Endodermal cell (in vitro differentiated cells): Measurements from ENCODE around the gene CPED1. TPM values are rescaled to one million over a fixed set of nuclear protein-coding genes. Genes with fewer than 3 reads are reported as not detected.

Experiments used
- DNase-seq: peaks from one replicate; pipeline ENCODE4 v3.0.0-alpha.2; 2017
- H3K27ac ChIP-seq: 2 replicates; pipeline ENCODE4 v1.5.1; 2013; ENCODE audit warnings: mild to moderate bottlenecking, low read depth, low read length, moderate library complexity
- H3K27me3 ChIP-seq: 2 replicates; pipeline ENCODE4 v1.6.1; 2013; ENCODE audit warnings: mild to moderate bottlenecking, low read length, moderate library complexity; ENCODE audit not compliant: insufficient read depth, control insufficient read depth, poor library complexity, severe bottlenecking
- H3K36me3 ChIP-seq: 2 replicates; pipeline ENCODE4 v1.7.0; 2013; ENCODE audit warnings: mild to moderate bottlenecking, low read length, moderate library complexity; ENCODE audit not compliant: control insufficient read depth, insufficient read depth
- H3K4me1 ChIP-seq: one replicate; pipeline ENCODE4 v1.7.0; 2013; ENCODE audit warnings: low read length; ENCODE audit not compliant: control insufficient read depth, insufficient read depth
- H3K4me3 ChIP-seq: 2 replicates; pipeline ENCODE4 v1.5.1; 2013; ENCODE audit warnings: mild to moderate bottlenecking, low read length, moderate library complexity
- H3K9ac ChIP-seq: 2 replicates; pipeline ENCODE4 v1.6.1; 2013; ENCODE audit warnings: mild to moderate bottlenecking, low read length, moderate library complexity; ENCODE audit not compliant: poor library complexity, severe bottlenecking; ENCODE audit errors: extremely low read depth
- H3K9me3 ChIP-seq: 2 replicates; pipeline ENCODE4 v1.6.1; 2013; ENCODE audit warnings: mild to moderate bottlenecking, low read length, moderate library complexity; ENCODE audit not compliant: control insufficient read depth
- H3K27ac Mint-ChIP-seq: 2 replicates; pipeline ENCODE4 v1.8.0; 2020; ENCODE audit warnings: mixed read lengths
- H3K27me3 Mint-ChIP-seq: 2 replicates; pipeline ENCODE4 v1.8.0; 2021; ENCODE audit warnings: mild to moderate bottlenecking, mixed read lengths; ENCODE audit not compliant: insufficient read depth
- H3K36me3 Mint-ChIP-seq: 2 replicates; pipeline ENCODE4 v1.8.0; 2020; ENCODE audit warnings: low read depth, mixed read lengths
- H3K4me1 Mint-ChIP-seq: 2 replicates; pipeline ENCODE4 v1.8.0; 2020; ENCODE audit warnings: mixed read lengths
- H3K4me3 Mint-ChIP-seq: 2 replicates; pipeline ENCODE4 v1.8.0; 2020; ENCODE audit warnings: mild to moderate bottlenecking, moderate library complexity, mixed read lengths
- H3K9me3 Mint-ChIP-seq: 2 replicates; pipeline ENCODE4 v1.8.0; 2020; ENCODE audit warnings: mild to moderate bottlenecking, mixed read lengths
- CTCF ChIP-seq: fragments of 200-600 bp; sonication (generic); conservative IDR thresholded peaks from 2 replicates; pipeline ENCODE4 v1.5.0; 2021; ENCODE audit warnings: antibody characterized with exemption, mild to moderate bottlenecking
- WGBS, 2 experiments: methylation state at CpG; one replicate each; pipeline versions ENCODE4 v1.1.5 to v1.1.7; 2013; ENCODE audit warnings: missing lambda C conversion rate in 2 of 2, mixed read lengths in 1 of 2; ENCODE audit not compliant: insufficient coverage in 1 of 2, insufficient read length in 1 of 2; 5-methylcytosine and 5-hydroxymethylcytosine counted together
- total RNA-seq, 2 donors: library from RNA; stranded (reverse); fragmentation: NEBNext Ultra II Directional in 1 of 2; extraction: Animal tissue kit (Norgen Biotek cat#: 25700) in 1 of 2; gene quantifications; 2 replicates in 1 of 2; 3 replicates in 1 of 2; pipeline ENCODE4 v1.2.1, GENCODE V29; 2021

Gene CPED1
- total RNA-seq, 2 donors from 2014 or later, result 1.1 TPM; not detected in 1

- H3K27me3 ChIP-seq, result no peaks in the 10 kb centered on the region
- no peaks in the 10 kb centered on the region for H3K4me1 ChIP-seq
- DNase-seq, result no peak
- peaks cover 2% of the 10 kb centered on the region for H3K27me3 Mint-ChIP-seq
- no peak overlapping the region for H3K9ac ChIP-seq
- H3K36me3 ChIP-seq, result no peaks in the 10 kb centered on the region
- H3K36me3 Mint-ChIP-seq, result no peaks in the 10 kb centered on the region
- H3K9me3 ChIP-seq, result no peaks in the 10 kb centered on the region
- H3K27ac Mint-ChIP-seq, result no peak overlapping the region
- TF ChIP-seq CTCF, result no peak
- H3K4me3 Mint-ChIP-seq, result no peak overlapping the region
- H3K27ac ChIP-seq, result no peak overlapping the region
- WGBS, 2 experiments, result 83 to 100% methylated on average over 1 of the region's 1 CpG
- H3K4me1 Mint-ChIP-seq, result peaks cover 2% of the 10 kb centered on the region
- H3K9me3 Mint-ChIP-seq, result no peaks in the 10 kb centered on the region
- no peak overlapping the region for H3K4me3 ChIP-seq
Measured at GRCh38 chr7:121272676-121273075, 284.2 kb downstream of the CPED1 start.

- Histone ChIP-seq H3K27ac (no peak overlapping the region), H3K4me1 (no peaks in the 10 kb centered on the region), H3K4me3 (no peak overlapping the region), H3K9me3 (no peaks in the 10 kb centered on the region), H3K27me3 (no peaks in the 10 kb centered on the region), H3K36me3 (no peaks in the 10 kb centered on the region), H3K9ac (no peak overlapping the region)
- no peak for DNase-seq
- H3K36me3 Mint-ChIP-seq, result no peaks in the 10 kb centered on the region
- H3K4me3 Mint-ChIP-seq, result no peak overlapping the region
- H3K9me3 Mint-ChIP-seq, result no peaks in the 10 kb centered on the region
- no peak for TF ChIP-seq CTCF
- WGBS, 2 experiments, result 79 to 100% methylated on average over 1 to 2 of the region's 2 CpGs
- peaks cover 10% of the 10 kb centered on the region for H3K4me1 Mint-ChIP-seq
- H3K27me3 Mint-ChIP-seq, result peaks cover 2% of the 10 kb centered on the region
- no peak overlapping the region for H3K27ac Mint-ChIP-seq
Measured at GRCh38 chr7:121273467-121274167, 285.1 kb downstream of the CPED1 start.

- H3K4me3 Mint-ChIP-seq, result no peak overlapping the region
- DNase-seq, result no peak
- 97 to 100% methylated on average over 1 to 2 of the region's 2 CpGs for WGBS, 2 experiments
- H3K9me3 Mint-ChIP-seq, result no peaks in the 10 kb centered on the region
- Histone ChIP-seq H3K4me3 (no peak overlapping the region), H3K9ac (no peak overlapping the region), H3K36me3 (no peaks in the 10 kb centered on the region), H3K4me1 (no peaks in the 10 kb centered on the region), H3K27ac (no peak overlapping the region), H3K27me3 (no peaks in the 10 kb centered on the region), H3K9me3 (no peaks in the 10 kb centered on the region)
- no peak overlapping the region for H3K27ac Mint-ChIP-seq
- H3K36me3 Mint-ChIP-seq, result no peaks in the 10 kb centered on the region
- H3K4me1 Mint-ChIP-seq, result peaks cover 10% of the 10 kb centered on the region
- H3K27me3 Mint-ChIP-seq, result peaks cover 2% of the 10 kb centered on the region
- no peak for TF ChIP-seq CTCF
Measured at GRCh38 chr7:121274467-121274866, 286.0 kb downstream of the CPED1 start.
